Subcutaneous abdominal adipose tissue (tissue), 5 donors: ENCODE measurements around the gene P2RY11.

ENCODE experiments used
- H3K27ac ChIP-seq: one replicate; pipeline ENCODE4 v1.7.0; 2013; ENCODE audit warnings: low read depth, mild to moderate bottlenecking, inconsistent platforms, low read length, moderate library complexity
- H3K27me3 ChIP-seq, 5 donors: one replicate each; pipeline ENCODE4 v1.7.0; 2013; ENCODE audit warnings: low read length in 5 of 5, inconsistent platforms in 1 of 5; ENCODE audit not compliant: control insufficient read depth in 5 of 5, insufficient read depth in 4 of 5
- H3K36me3 ChIP-seq, 5 donors: one replicate each; pipeline ENCODE4 v1.7.0; 2013; ENCODE audit warnings: low read length in 5 of 5; ENCODE audit not compliant: control insufficient read depth in 5 of 5, insufficient read depth in 5 of 5
- H3K4me1 ChIP-seq, 5 donors: one replicate each; pipeline ENCODE4 v1.7.0; 2013; ENCODE audit warnings: low read length in 5 of 5, mild to moderate bottlenecking in 3 of 5, moderate library complexity in 1 of 5; ENCODE audit not compliant: control insufficient read depth in 5 of 5, insufficient read depth in 5 of 5
- H3K4me3 ChIP-seq, 5 donors: one replicate each; pipeline ENCODE4 v1.7.0; 2013; ENCODE audit warnings: low read length in 5 of 5, low read depth in 1 of 5
- H3K9ac ChIP-seq, 5 donors: one replicate each; pipeline ENCODE4 v1.7.0; 2013; ENCODE audit warnings: low read length in 5 of 5, mild to moderate bottlenecking in 4 of 5, moderate library complexity in 3 of 5
- H3K9me3 ChIP-seq, 5 donors: one replicate each; pipeline ENCODE4 v1.7.0; 2013; ENCODE audit warnings: low read length in 5 of 5; ENCODE audit not compliant: control insufficient read depth in 5 of 5
- donor health status: healthy.
- donor health status: healthy.
- donor health status: healthy.
- donor health status: healthy.
- donor health status: healthy.

Gene P2RY11

GRCh38 chr19:10083911-10084310 is 27.6 kb upstream of the P2RY11 start:
- Histone ChIP-seq H3K27ac (no peak overlapping the region), H3K4me1 (peaks cover 0 to 17% (median 16%) of the 10 kb centered on the region in 5 donors), H3K4me3 (no peak overlapping the region), H3K9me3 (no peaks in the 10 kb centered on the region), H3K9ac (no peak overlapping the region), H3K27me3 (peaks cover 0 to 3% (median 0%) of the 10 kb centered on the region in 5 donors), H3K36me3 (peaks cover 0 to under 1% (median under 1%) of the 10 kb centered on the region in 5 donors)

GRCh38 chr19:10084803-10085202 is 26.7 kb upstream of the P2RY11 start:
- Histone ChIP-seq H3K27ac (no peak overlapping the region), H3K27me3 (peaks cover 0 to 3% (median 0%) of the 10 kb centered on the region in 5 donors), H3K36me3 (peaks cover 0 to 10% (median 8%) of the 10 kb centered on the region in 5 donors), H3K9me3 (no peaks in the 10 kb centered on the region), H3K4me3 (no peak overlapping the region), H3K9ac (no peak overlapping the region), H3K4me1 (peaks cover 0 to 17% (median 16%) of the 10 kb centered on the region in 5 donors)

- peak within 1 kb of the TSS in 4 of 5 donors; percentile 82 to 90 (median 86) for H3K9ac ChIP-seq
- peak within 1 kb of the TSS; percentile 70 for H3K27ac ChIP-seq
- peak within 1 kb of the TSS; percentile 66 to 91 (median 87) for H3K4me3 ChIP-seq
- peaks cover 0 to 16% (median 14%) of the 10 kb centered on the region in 5 donors for H3K36me3 ChIP-seq
- peaks cover 0 to 2% (median 0%) of the 10 kb centered on the region in 5 donors for H3K9me3 ChIP-seq
- H3K27me3 ChIP-seq = peaks cover 0 to 3% (median 0%) of the 10 kb centered on the region in 5 donors
- peaks cover 0 to 17% (median 16%) of the 10 kb centered on the region in 5 donors for H3K4me1 ChIP-seq
These were observed 25.6 kb upstream of the P2RY11 start, which contains the start of gene SHFL for GRCh38 chr19:10085641-10086590. Gene SHFL (plus strand): TSS chr19:10086317. CDS start chr19:10086428, 111 bp downstream.

- peak overlapping the region; percentile 66 to 91 (median 87) for H3K4me3 ChIP-seq
- peak overlapping the region; percentile 70 for H3K27ac ChIP-seq
- H3K9ac ChIP-seq = peak overlapping the region in 4 of 5 donors; percentile 82 to 90 (median 86)
- H3K9me3 ChIP-seq = peaks cover 0 to 3% (median 0%) of the 10 kb centered on the region in 5 donors
- peaks cover 0 to 3% (median 0%) of the 10 kb centered on the region in 5 donors for H3K27me3 ChIP-seq
- peaks cover 0 to 17% (median 16%) of the 10 kb centered on the region in 5 donors for H3K4me1 ChIP-seq
- peaks cover 0 to 22% (median 19%) of the 10 kb centered on the region in 5 donors for H3K36me3 ChIP-seq
These were observed 24.8 kb upstream of the P2RY11 start for GRCh38 chr19:10086591-10087192.

GRCh38 chr19:10087296-10088061 is 24.0 kb upstream of the P2RY11 start:
- Histone ChIP-seq H3K9me3 (peaks cover 0 to 3% (median 0%) of the 10 kb centered on the region in 5 donors), H3K27me3 (peaks cover 0 to 3% (median 0%) of the 10 kb centered on the region in 5 donors), H3K36me3 (peaks cover 0 to 30% (median 27%) of the 10 kb centered on the region in 5 donors), H3K4me1 (peaks cover 0 to 17% (median 16%) of the 10 kb centered on the region in 5 donors), H3K9ac (peak overlapping the region in 3 of 5 donors; percentile 20 to 82 (median 59)), H3K27ac (peak overlapping the region; percentile 70), H3K4me3 (peak overlapping the region in 4 of 5 donors; percentile 78 to 91 (median 88))

- no peak overlapping the region for H3K4me3 ChIP-seq
- H3K9me3 ChIP-seq = peaks cover 0 to 3% (median 0%) of the 10 kb centered on the region in 5 donors
- H3K9ac ChIP-seq = no peak overlapping the region
- peaks cover 0 to 17% (median 16%) of the 10 kb centered on the region in 5 donors for H3K4me1 ChIP-seq
- no peaks in the 10 kb centered on the region for H3K27me3 ChIP-seq
- peaks cover 0 to 40% (median 31%) of the 10 kb centered on the region in 5 donors for H3K36me3 ChIP-seq
- H3K27ac ChIP-seq = no peak overlapping the region
These were observed 22.4 kb upstream of the P2RY11 start for GRCh38 chr19:10088949-10089554.

GRCh38 chr19:10089801-10090375 is 21.6 kb upstream of the P2RY11 start:
- Histone ChIP-seq H3K9me3 (peaks cover 0 to 3% (median 0%) of the 10 kb centered on the region in 5 donors), H3K36me3 (peaks cover 0 to 40% (median 31%) of the 10 kb centered on the region in 5 donors), H3K27ac (no peak overlapping the region), H3K4me3 (no peak overlapping the region), H3K9ac (no peak overlapping the region), H3K27me3 (no peaks in the 10 kb centered on the region), H3K4me1 (peaks cover 0 to 17% (median 16%) of the 10 kb centered on the region in 5 donors)

- peaks cover 0 to 40% (median 31%) of the 10 kb centered on the region in 5 donors for H3K36me3 ChIP-seq
- H3K9ac ChIP-seq = no peak overlapping the region
- H3K27ac ChIP-seq = no peak overlapping the region
- peaks cover 0 to 18% (median 12%) of the 10 kb centered on the region in 5 donors for H3K4me1 ChIP-seq
- no peaks in the 10 kb centered on the region for H3K27me3 ChIP-seq
- no peak overlapping the region for H3K4me3 ChIP-seq
- peaks cover 0 to 3% (median 0%) of the 10 kb centered on the region in 5 donors for H3K9me3 ChIP-seq
These were observed 20.2 kb upstream of the P2RY11 start for GRCh38 chr19:10091370-10091687.
